Activated T-helper 1 cell treated with anti-CD3 and anti-CD28 coated beads, Interleukin-12 subunit alpha, Interleukin-12 subunit beta, Interleukin-2, Interleukin-4 antibody, amounts not matched to agents 30 ng/mL and 10 ng/mL and 1 ng/mL, durations not matched to agents 14 hours and 24 hours and 36 hours (primary cell): ENCODE measurements around the gene MICAL2. TPM values are rescaled to one million over a fixed set of nuclear protein-coding genes. Genes with fewer than 3 reads are reported as not detected.

Experiments
- DNase-seq: peaks from one replicate; pipeline ENCODE4 v3.0.0; 2021; ENCODE audit warnings: low spot score
- H3K27ac Mint-ChIP-seq: one replicate; pipeline ENCODE4 v1.8.0; 2021; ENCODE audit warnings: mild to moderate bottlenecking, mixed read lengths
- H3K27me3 Mint-ChIP-seq: one replicate; pipeline ENCODE4 v1.8.0; 2022; ENCODE audit warnings: mild to moderate bottlenecking, moderate library complexity, mixed read lengths; ENCODE audit not compliant: insufficient read depth
- H3K36me3 Mint-ChIP-seq: one replicate; pipeline ENCODE4 v1.8.0; 2021; ENCODE audit warnings: low read depth, mixed read lengths
- H3K4me1 Mint-ChIP-seq: one replicate; pipeline ENCODE4 v1.8.0; 2021; ENCODE audit warnings: low read depth, mixed read lengths
- H3K4me3 Mint-ChIP-seq: one replicate; pipeline ENCODE4 v1.8.0; 2021; ENCODE audit warnings: mild to moderate bottlenecking, moderate library complexity, mixed read lengths
- H3K9me3 Mint-ChIP-seq: one replicate; pipeline ENCODE4 v1.8.0; 2021; ENCODE audit warnings: mixed read lengths
- intact Hi-C: fragments of 100-400 bp; cut with micrococcal nuclease; formaldehyde crosslinking; loops from one replicate; pipeline ENCODE4 v1.15.1; 2024
- total RNA-seq: library from RNA; stranded (reverse); gene quantifications from 2 replicates; pipeline ENCODE4 v1.2.3, GENCODE V29; 2022

Gene MICAL2
- total RNA-seq, 1 donor from 2014 or later = 595 TPM

- Mint-ChIP-seq H3K4me3 (no peak overlapping the region), H3K27ac (no peak overlapping the region), H3K36me3 (no peaks in the 10 kb centered on the region), H3K9me3 (no peaks in the 10 kb centered on the region), H3K27me3 (peaks cover 6% of the 10 kb centered on the region), H3K4me1 (peaks cover 14% of the 10 kb centered on the region)
- intact Hi-C loops = no loop called here
- DNase-seq = no peak
Measured at GRCh38 chr11:12071574-12071973, 38.8 kb upstream of the MICAL2 start.

- Mint-ChIP-seq H3K4me1 (peaks cover 20% of the 10 kb centered on the region), H3K9me3 (no peaks in the 10 kb centered on the region), H3K4me3 (no peak overlapping the region), H3K36me3 (no peaks in the 10 kb centered on the region), H3K27me3 (peaks cover 6% of the 10 kb centered on the region), H3K27ac (no peak overlapping the region)
- no peak for DNase-seq
- intact Hi-C loops = no loop called here
Measured at GRCh38 chr11:12073436-12073835, 37.0 kb upstream of the MICAL2 start.

DNA sequence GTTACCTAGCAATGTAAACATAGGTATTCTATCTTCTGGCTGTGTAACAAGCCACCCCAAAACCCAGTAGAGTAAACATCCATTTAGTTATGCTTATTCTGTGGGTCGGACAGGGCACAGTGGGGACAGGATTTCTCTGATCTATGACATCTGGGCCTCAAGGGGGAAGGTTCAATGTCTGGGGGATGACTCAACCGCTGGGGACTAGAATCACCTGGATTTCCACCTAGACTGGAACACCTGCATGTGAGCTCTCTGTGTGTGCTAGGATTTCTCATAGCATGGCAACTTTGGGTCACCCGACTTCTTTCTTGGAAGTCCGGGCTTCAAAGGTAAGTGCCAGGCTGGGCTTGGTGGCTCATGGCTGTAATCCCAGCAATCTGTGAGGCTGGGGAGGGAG is 36.5 kb upstream of the MICAL2 start:
- H3K27me3 Mint-ChIP-seq = peaks cover 6% of the 10 kb centered on the region
- no peak overlapping the region for H3K27ac Mint-ChIP-seq
- peaks cover 20% of the 10 kb centered on the region for H3K4me1 Mint-ChIP-seq
- H3K4me3 Mint-ChIP-seq = no peak overlapping the region
- no peak for DNase-seq
- intact Hi-C loops = no loop called here
- no peaks in the 10 kb centered on the region for H3K9me3 Mint-ChIP-seq
- H3K36me3 Mint-ChIP-seq = peaks cover 1% of the 10 kb centered on the region

DNA sequence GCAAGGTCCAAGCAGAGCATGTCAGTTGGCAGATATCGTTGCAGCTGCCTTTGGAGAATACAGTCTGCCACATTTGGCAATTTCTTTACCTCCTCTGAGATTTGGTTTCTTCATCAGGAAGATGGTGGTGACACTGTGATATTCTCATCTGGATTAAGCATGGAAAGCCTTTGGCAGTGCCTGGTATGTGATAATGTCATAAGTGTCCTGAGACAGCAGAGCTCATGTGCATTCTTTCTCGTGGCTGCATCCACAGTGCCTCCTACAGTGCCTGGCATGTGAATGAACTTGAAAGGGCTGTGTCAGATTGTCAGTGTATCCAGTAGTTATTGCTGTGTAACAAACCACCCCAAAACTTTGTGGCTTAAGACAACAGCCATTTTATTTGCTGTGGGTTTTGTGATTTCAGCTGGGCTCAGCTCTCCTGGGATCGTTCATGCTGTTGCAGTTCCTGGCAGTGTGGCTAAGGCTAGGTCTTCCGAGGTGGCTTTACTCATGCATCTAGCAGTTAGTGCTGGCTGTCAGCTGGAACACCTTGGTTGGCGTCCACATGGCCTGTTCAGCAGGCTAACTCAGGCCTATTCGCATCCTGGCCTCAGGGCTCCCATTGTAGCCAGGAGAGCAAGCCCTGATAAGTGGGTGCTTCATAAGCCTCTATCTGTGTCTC is 35.7 kb upstream of the MICAL2 start:
- peaks cover 1% of the 10 kb centered on the region for H3K36me3 Mint-ChIP-seq
- intact Hi-C loops = no loop called here
- DNase-seq = no peak
- H3K27ac Mint-ChIP-seq = no peak overlapping the region
- peaks cover 20% of the 10 kb centered on the region for H3K4me1 Mint-ChIP-seq
- H3K27me3 Mint-ChIP-seq = peaks cover 6% of the 10 kb centered on the region
- no peaks in the 10 kb centered on the region for H3K9me3 Mint-ChIP-seq
- H3K4me3 Mint-ChIP-seq = no peak overlapping the region

- H3K36me3 Mint-ChIP-seq = peaks cover 1% of the 10 kb centered on the region
- no peak for DNase-seq
- peaks cover 20% of the 10 kb centered on the region for H3K4me1 Mint-ChIP-seq
- no peak overlapping the region for H3K4me3 Mint-ChIP-seq
- H3K27ac Mint-ChIP-seq = no peak overlapping the region
- intact Hi-C loops = no loop called here
- peaks cover 6% of the 10 kb centered on the region for H3K27me3 Mint-ChIP-seq
- H3K9me3 Mint-ChIP-seq = no peaks in the 10 kb centered on the region
Measured at GRCh38 chr11:12075291-12075690, 35.1 kb upstream of the MICAL2 start.

GRCh38 chr11:12075822-12076821 is 34.3 kb upstream of the MICAL2 start:
- intact Hi-C loops = no loop called here
- Mint-ChIP-seq H3K4me1 (peaks cover 20% of the 10 kb centered on the region), H3K9me3 (no peaks in the 10 kb centered on the region), H3K4me3 (no peak overlapping the region), H3K27me3 (peaks cover 6% of the 10 kb centered on the region), H3K36me3 (peaks cover 1% of the 10 kb centered on the region), H3K27ac (no peak overlapping the region)
- DNase-seq = no peak

DNA sequence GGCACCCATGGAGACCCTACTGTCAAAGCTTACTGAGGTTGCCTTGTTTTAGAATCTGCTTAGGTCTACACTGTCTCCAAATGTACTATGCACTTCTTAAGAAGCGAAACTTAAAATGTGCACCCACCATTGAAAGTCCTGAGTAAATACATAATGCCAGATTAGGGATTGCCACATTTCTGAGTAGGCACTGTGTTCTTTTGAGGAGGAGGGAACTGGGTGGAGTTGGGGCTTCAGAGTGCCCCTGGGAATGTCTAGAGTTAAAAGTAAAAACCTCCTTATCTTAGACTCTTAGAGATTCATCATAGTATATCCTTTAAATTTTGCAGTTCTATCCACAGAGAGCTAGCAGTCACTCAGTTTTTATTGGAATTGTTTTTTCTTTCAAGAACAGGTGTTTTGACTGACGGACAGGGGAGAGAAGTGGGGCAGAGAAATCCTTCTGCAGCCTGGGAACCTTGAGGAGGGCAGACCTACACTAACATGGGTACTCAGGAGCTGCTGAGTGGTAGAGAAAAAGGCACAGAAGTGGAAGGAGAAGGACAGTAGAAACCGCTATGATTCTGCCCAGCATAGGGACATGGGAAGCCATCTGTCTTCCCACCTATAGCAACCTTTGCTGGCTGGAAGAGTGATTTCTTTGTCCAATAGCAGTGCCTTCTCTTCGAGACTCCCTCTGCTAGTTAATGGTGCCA is 33.4 kb upstream of the MICAL2 start:
- peaks cover 1% of the 10 kb centered on the region for H3K36me3 Mint-ChIP-seq
- H3K4me1 Mint-ChIP-seq = peaks cover 13% of the 10 kb centered on the region
- no peak overlapping the region for H3K27ac Mint-ChIP-seq
- no peak overlapping the region for H3K4me3 Mint-ChIP-seq
- no peaks in the 10 kb centered on the region for H3K9me3 Mint-ChIP-seq
- peaks cover 6% of the 10 kb centered on the region for H3K27me3 Mint-ChIP-seq
- intact Hi-C loops = no loop called here
- DNase-seq = no peak

GRCh38 chr11:12077535-12078280 is 32.7 kb upstream of the MICAL2 start:
- H3K4me3 Mint-ChIP-seq = no peak overlapping the region
- no peak overlapping the region for H3K27ac Mint-ChIP-seq
- peaks cover 8% of the 10 kb centered on the region for H3K4me1 Mint-ChIP-seq
- H3K9me3 Mint-ChIP-seq = no peaks in the 10 kb centered on the region
- peaks cover 6% of the 10 kb centered on the region for H3K27me3 Mint-ChIP-seq
- DNase-seq = no peak
- peaks cover 1% of the 10 kb centered on the region for H3K36me3 Mint-ChIP-seq
- intact Hi-C loops = no loop called here

DNA sequence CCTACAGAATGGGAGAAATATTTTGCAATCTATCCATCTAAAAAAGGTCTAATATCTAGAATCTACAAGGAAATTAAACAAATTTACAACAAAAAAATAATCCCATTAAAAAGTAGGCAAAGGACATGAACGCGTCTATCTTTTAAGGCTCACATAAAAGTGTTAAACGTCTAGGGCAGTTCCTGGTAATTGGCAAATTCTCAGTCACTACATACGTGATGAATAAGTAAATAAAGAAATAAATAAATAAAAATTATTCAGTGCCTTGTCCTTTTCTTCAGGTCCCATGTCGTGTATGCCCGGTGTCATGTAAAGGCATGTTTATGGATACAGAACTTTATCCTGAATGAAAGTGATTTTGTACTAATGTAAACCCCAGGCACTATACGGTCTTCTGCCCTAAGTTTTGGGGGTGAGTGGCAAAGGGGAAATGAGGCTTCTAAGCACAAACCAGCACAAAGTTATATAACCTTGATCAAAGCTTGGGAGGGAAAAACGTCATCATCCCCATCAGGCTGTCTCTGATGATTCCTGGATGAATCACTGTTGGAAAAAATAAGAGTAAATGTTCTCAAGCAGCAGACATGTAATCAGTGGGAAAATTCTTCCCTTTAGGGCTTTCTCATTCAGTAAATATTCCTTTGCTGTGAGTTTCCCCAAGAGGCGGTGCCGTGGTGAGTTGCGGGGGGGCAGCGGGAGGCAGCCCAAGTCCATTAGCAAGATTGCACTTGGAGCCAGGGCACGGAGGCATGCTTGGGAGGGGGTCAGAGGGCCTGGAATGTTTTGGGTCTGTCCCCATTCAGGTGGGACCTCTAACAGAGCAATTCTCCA is 30.4 kb upstream of the MICAL2 start:
- Mint-ChIP-seq H3K27me3 (peaks cover 2% of the 10 kb centered on the region), H3K9me3 (no peaks in the 10 kb centered on the region), H3K4me3 (no peak overlapping the region), H3K4me1 (peaks cover 15% of the 10 kb centered on the region), H3K36me3 (peaks cover 1% of the 10 kb centered on the region), H3K27ac (no peak overlapping the region)
- DNase-seq = no peak
- intact Hi-C loops = no loop called here

GRCh38 chr11:12083380-12083779 is 27.0 kb upstream of the MICAL2 start:
- intact Hi-C loops = no loop called here
- H3K27me3 Mint-ChIP-seq = no peaks in the 10 kb centered on the region

GRCh38 chr11:12084256-12084655 is 26.1 kb upstream of the MICAL2 start:
- Mint-ChIP-seq H3K9me3 (no peaks in the 10 kb centered on the region), H3K4me1 (peaks cover 48% of the 10 kb centered on the region), H3K36me3 (peaks cover 2% of the 10 kb centered on the region), H3K27ac (no peak overlapping the region), H3K27me3 (no peaks in the 10 kb centered on the region), H3K4me3 (no peak overlapping the region)
- no peak for DNase-seq
- intact Hi-C loops = no loop called here

More at GRCh38 chr11:12083380-12083779, 27.0 kb upstream of the MICAL2 start:
- peaks cover 40% of the 10 kb centered on the region for H3K4me1 Mint-ChIP-seq
- H3K9me3 Mint-ChIP-seq = no peaks in the 10 kb centered on the region
- DNase-seq = no peak
- H3K36me3 Mint-ChIP-seq = peaks cover 4% of the 10 kb centered on the region
- H3K4me3 Mint-ChIP-seq = no peak overlapping the region
- no peak overlapping the region for H3K27ac Mint-ChIP-seq
